Type B pancreatic cell (in vitro differentiated cells): ENCODE data around the gene SCUBE3. TPM values are rescaled to one million over a fixed set of nuclear protein-coding genes. Genes with fewer than 3 reads are reported as not detected.

Experiments
- DNase-seq: peaks from one replicate; pipeline ENCODE4 v3.0.0; 2021; ENCODE audit warnings: mixed read lengths; ENCODE audit not compliant: unreplicated experiment; ENCODE audit errors: extremely low spot score
- H3K27ac Mint-ChIP-seq: 2 replicates; pipeline ENCODE4 v1.8.0; 2021; ENCODE audit warnings: mild to moderate bottlenecking, mixed read lengths
- H3K27me3 Mint-ChIP-seq: 2 replicates; pipeline ENCODE4 v1.8.0; 2021; ENCODE audit warnings: mixed read lengths
- H3K36me3 Mint-ChIP-seq: 2 replicates; pipeline ENCODE4 v1.8.0; 2021; ENCODE audit warnings: mixed read lengths
- H3K4me1 Mint-ChIP-seq: one replicate; pipeline ENCODE4 v1.8.0; 2021; ENCODE audit warnings: mixed read lengths; ENCODE audit not compliant: unreplicated experiment
- H3K4me3 Mint-ChIP-seq: 2 replicates; pipeline ENCODE4 v1.8.0; 2021; ENCODE audit warnings: mild to moderate bottlenecking, mixed read lengths
- H3K9me3 Mint-ChIP-seq: 2 replicates; pipeline ENCODE4 v1.8.0; 2021; ENCODE audit warnings: mixed read lengths
- CTCF ChIP-seq: fragments of 200-600 bp; sonication (generic); conservative IDR thresholded peaks from 2 replicates; pipeline ENCODE4 v1.5.0; 2021; ENCODE audit warnings: antibody characterized with exemption, mild to moderate bottlenecking
- total RNA-seq: library from RNA; stranded (reverse); gene quantifications from 2 replicates; pipeline ENCODE4 v1.2.1, GENCODE V29; 2021; ENCODE audit warnings: low replicate concordance

The SCUBE3 gene
- total RNA-seq, 1 donor from 2014 or later = 14.9 TPM

GRCh38 chr6:35166520-35166919 lies 47.2 kb upstream of the SCUBE3 start:
- no peak for DNase-seq
- Mint-ChIP-seq H3K4me3 (no peak overlapping the region), H3K9me3 (no peaks in the 10 kb centered on the region), H3K36me3 (no peaks in the 10 kb centered on the region), H3K27ac (peak overlapping the region; percentile 39), H3K4me1 (peaks cover 7% of the 10 kb centered on the region), H3K27me3 (peaks cover 4% of the 10 kb centered on the region)
- TF ChIP-seq CTCF = no peak

GRCh38 chr6:35167505-35167904 lies 46.3 kb upstream of the SCUBE3 start:
- DNase-seq = no peak
- Mint-ChIP-seq H3K36me3 (no peaks in the 10 kb centered on the region), H3K4me1 (peaks cover 7% of the 10 kb centered on the region), H3K9me3 (no peaks in the 10 kb centered on the region), H3K4me3 (no peak overlapping the region), H3K27me3 (peaks cover 4% of the 10 kb centered on the region), H3K27ac (no peak overlapping the region)
- no peak for TF ChIP-seq CTCF

- DNase-seq = no peak
- Mint-ChIP-seq H3K27ac (no peak overlapping the region), H3K4me1 (peaks cover 7% of the 10 kb centered on the region), H3K9me3 (no peaks in the 10 kb centered on the region), H3K27me3 (peaks cover 9% of the 10 kb centered on the region), H3K4me3 (no peak overlapping the region), H3K36me3 (no peaks in the 10 kb centered on the region)
- TF ChIP-seq CTCF = no peak
These were observed 45.3 kb upstream of the SCUBE3 start for GRCh38 chr6:35168461-35168861.

- Mint-ChIP-seq H3K4me1 (peaks cover 7% of the 10 kb centered on the region), H3K4me3 (no peak overlapping the region), H3K36me3 (no peaks in the 10 kb centered on the region), H3K9me3 (no peaks in the 10 kb centered on the region), H3K27ac (no peak overlapping the region), H3K27me3 (peaks cover 9% of the 10 kb centered on the region)
- no peak for DNase-seq
- TF ChIP-seq CTCF = no peak
These were observed 43.6 kb upstream of the SCUBE3 start for GRCh38 chr6:35170166-35170565.

- no peaks in the 10 kb centered on the region for H3K9me3 Mint-ChIP-seq
- no peak overlapping the region for H3K4me3 Mint-ChIP-seq
- H3K4me1 Mint-ChIP-seq = peaks cover 1% of the 10 kb centered on the region
- no peaks in the 10 kb centered on the region for H3K36me3 Mint-ChIP-seq
- DNase-seq = no peak
- H3K27ac Mint-ChIP-seq = no peak overlapping the region
- TF ChIP-seq CTCF = no peak
- H3K27me3 Mint-ChIP-seq = peaks cover 9% of the 10 kb centered on the region
These were observed 42.9 kb upstream of the SCUBE3 start for GRCh38 chr6:35170891-35171290.

- no peak overlapping the region for H3K27ac Mint-ChIP-seq
- peaks cover 15% of the 10 kb centered on the region for H3K4me1 Mint-ChIP-seq
These were observed 40.7 kb upstream of the SCUBE3 start for GRCh38 chr6:35173044-35173426.

More at GRCh38 chr6:35173044-35173426, 40.7 kb upstream of the SCUBE3 start:
- Mint-ChIP-seq H3K4me3 (no peak overlapping the region), H3K9me3 (no peaks in the 10 kb centered on the region), H3K36me3 (no peaks in the 10 kb centered on the region), H3K27me3 (peaks cover 9% of the 10 kb centered on the region)
- no peak for TF ChIP-seq CTCF
- DNase-seq = no peak
